Body of pancreas (tissue), 4 donors: ENCODE measurements around the gene PHACTR3. TPM values are rescaled to one million over a fixed set of nuclear protein-coding genes. Genes with fewer than 3 reads are reported as not detected.

ENCODE experiments used
- ATAC-seq: fragments of 150-250 bp; one replicate; pipeline ENCODE4 v1.9.1; 2016
- DNase-seq, 4 donors: peaks; one replicate each; pipeline ENCODE4 v3.0.0-alpha.2; 2019
- H3K27ac ChIP-seq, 4 donors: fragments of 200-600 bp; sonication (generic); 1 replicate in 3 of 4; 2 replicates in 1 of 4; pipeline versions ENCODE4 v1.5.1 to v1.6.1; 2016 to 2019; ENCODE audit warnings: mild to moderate bottlenecking in 1 of 4, mixed read lengths in 1 of 4, moderate library complexity in 1 of 4
- H3K27me3 ChIP-seq, 2 donors: fragments of 200-600 bp; sonication (generic); one replicate each; pipeline ENCODE4 v1.6.0; 2016; ENCODE audit warnings: mild to moderate bottlenecking in 1 of 2
- H3K36me3 ChIP-seq, 2 donors: fragments of 200-600 bp; sonication (generic); replicated peaks in 1 of 2; 2 replicates each; pipeline ENCODE4 v1.5.1; 2016; ENCODE audit warnings: low read depth in 2 of 2; ENCODE audit not compliant: insufficient read depth in 1 of 2
- H3K4me1 ChIP-seq: fragments of 200-600 bp; sonication (generic); one replicate; pipeline ENCODE4 v1.6.0; 2016
- H3K4me3 ChIP-seq, 2 donors: fragments of 200-600 bp; sonication (generic); 1 replicate in 1 of 2; 2 replicates in 1 of 2; pipeline ENCODE4 v1.5.1; 2016 to 2019
- H3K9me3 ChIP-seq, 3 donors: fragments of 200-600 bp; sonication (generic); 1 replicate in 2 of 3; 2 replicates in 1 of 3; pipeline ENCODE4 v1.5.1; 2016
- CTCF ChIP-seq, 7 experiments: fragments of 450-650 bp in 4 of 7; fragments of 200-600 bp in 3 of 7; sonication (generic) in 3 of 7; IDR thresholded peaks; one replicate each; pipeline ENCODE4 v1.5.1; 2016 to 2019; ENCODE audit warnings: antibody characterized with exemption in 7 of 7
- POLR2A ChIP-seq, 3 donors: fragments of 450-650 bp; IDR thresholded peaks; one replicate each; pipeline ENCODE4 v1.6.1; 2016; ENCODE audit warnings: antibody characterized with exemption in 3 of 3, mild to moderate bottlenecking in 2 of 3
- WGBS, 2 donors: methylation state at CpG; one replicate each; pipeline ENCODE4 v1.1.5; 2017; 5-methylcytosine and 5-hydroxymethylcytosine counted together
- intact Hi-C: fragments of 100-400 bp; cut with DNase I; formaldehyde crosslinking; loops from one replicate; pipeline ENCODE4 v1.15.1; 2023
- total RNA-seq, 2 donors: library from RNA; depleted of rRNA; stranded (reverse); fragments of >200 nt; gene quantifications; one replicate each; pipeline ENCODE4 v1.1.0, GENCODE V29; 2016

PHACTR3 gene
- total RNA-seq, 2 donors from 2014 or later, result 0.52 to 0.66 TPM

- no peaks in the 10 kb centered on the region for H3K27me3 ChIP-seq
- intact Hi-C loops, result no loop called here
- no peak overlapping the region for H3K4me3 ChIP-seq
- H3K27ac ChIP-seq, result no peak overlapping the region
- H3K36me3 ChIP-seq, result no peaks in the 10 kb centered on the region
- ATAC-seq (no peak), DNase-seq (no peak)
- no peaks in the 10 kb centered on the region for H3K4me1 ChIP-seq
- TF ChIP-seq POLR2A (IDR thresholded peaks at IDR 0.05) (no peak), CTCF (IDR thresholded peaks at IDR 0.05) (no peak)
- no peaks in the 10 kb centered on the region for H3K9me3 ChIP-seq
- WGBS, 2 donors, result 62 to 67% methylated on average over 12 of the region's 12 CpGs
Observed at GRCh38 chr20:59643615-59644061, 39.3 kb downstream of the PHACTR3 start.

DNA sequence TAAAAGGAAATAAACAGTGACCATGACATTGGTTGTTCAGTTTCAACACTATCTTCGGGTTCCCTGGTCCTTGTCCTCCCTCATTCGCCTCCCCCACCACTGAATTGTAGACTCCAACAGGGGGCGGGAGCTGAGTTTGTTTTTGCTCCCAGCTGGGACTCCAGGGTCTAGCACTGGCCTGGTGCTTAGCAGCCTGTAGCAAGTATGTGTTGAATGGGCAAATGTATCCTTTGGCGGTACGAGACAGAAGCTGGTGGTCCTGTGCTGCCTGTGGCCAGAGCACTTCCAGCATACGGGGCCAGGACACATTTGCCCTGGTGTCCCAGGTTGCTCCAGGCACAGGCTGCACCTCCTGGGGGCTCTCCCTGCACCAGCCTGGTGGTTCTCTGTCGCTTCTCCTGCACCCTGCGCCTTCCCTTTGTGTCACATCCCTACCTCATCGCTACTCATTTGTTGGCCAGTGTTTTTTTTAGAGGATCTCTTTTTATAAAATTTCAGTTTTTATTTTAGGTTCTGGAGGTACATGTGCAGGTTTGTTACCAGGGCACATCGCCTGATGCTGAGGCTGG lies 40.1 kb downstream of the PHACTR3 start:
- Histone ChIP-seq H3K27me3 (no peaks in the 10 kb centered on the region), H3K36me3 (no peaks in the 10 kb centered on the region), H3K4me3 (no peak overlapping the region), H3K4me1 (no peaks in the 10 kb centered on the region), H3K27ac (no peak overlapping the region), H3K9me3 (no peaks in the 10 kb centered on the region)
- intact Hi-C loops, result no loop called here
- TF ChIP-seq CTCF (IDR thresholded peaks at IDR 0.05) (no peak), POLR2A (IDR thresholded peaks at IDR 0.05) (no peak)
- WGBS, 2 donors, result 73 to 75% methylated on average over 10 of the region's 10 CpGs
- no peak for DNase-seq
- no peak for ATAC-seq

DNA sequence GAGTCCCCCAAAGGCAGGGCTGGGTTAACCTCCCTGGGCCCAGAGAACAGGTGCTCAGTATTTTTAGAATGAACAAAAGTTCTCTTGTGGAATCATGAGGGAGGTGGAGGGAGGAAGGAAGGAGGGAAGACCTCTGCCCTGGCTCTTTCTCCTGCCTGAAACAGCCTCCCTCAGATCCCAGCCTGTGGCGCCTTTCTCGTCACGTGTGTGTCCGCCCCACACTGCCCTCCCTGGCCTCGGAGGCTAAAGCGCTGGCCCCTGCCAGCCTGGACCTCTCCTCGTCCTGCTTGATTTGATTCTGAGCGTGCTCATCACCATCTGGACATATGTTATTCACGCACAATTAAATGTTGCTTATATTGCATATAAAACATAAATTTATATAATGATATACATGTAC lies 40.9 kb downstream of the PHACTR3 start:
- TF ChIP-seq CTCF (IDR thresholded peaks at IDR 0.05) (no peak), POLR2A (IDR thresholded peaks at IDR 0.05) (no peak)
- DNase-seq, result no peak
- WGBS, 2 donors, result 62 to 68% methylated on average over 9 of the region's 9 CpGs
- Histone ChIP-seq H3K4me3 (no peak overlapping the region), H3K27me3 (no peaks in the 10 kb centered on the region), H3K9me3 (no peaks in the 10 kb centered on the region), H3K36me3 (no peaks in the 10 kb centered on the region), H3K4me1 (no peaks in the 10 kb centered on the region), H3K27ac (no peak overlapping the region)
- ATAC-seq, result no peak
- intact Hi-C loops, result no loop called here

GRCh38 chr20:59645761-59646171 lies 41.4 kb downstream of the PHACTR3 start:
- Histone ChIP-seq H3K4me3 (no peak overlapping the region), H3K36me3 (no peaks in the 10 kb centered on the region), H3K27me3 (no peaks in the 10 kb centered on the region), H3K4me1 (no peaks in the 10 kb centered on the region), H3K27ac (no peak overlapping the region), H3K9me3 (no peaks in the 10 kb centered on the region)
- WGBS, 2 donors, result 49 to 55% methylated on average over 6 to 7 of the region's 7 CpGs
- no peak for TF ChIP-seq CTCF (IDR thresholded peaks at IDR 0.05)
- no peak for TF ChIP-seq POLR2A (IDR thresholded peaks at IDR 0.05)
- DNase-seq (no peak), ATAC-seq (no peak)
- intact Hi-C loops, result no loop called here

DNA sequence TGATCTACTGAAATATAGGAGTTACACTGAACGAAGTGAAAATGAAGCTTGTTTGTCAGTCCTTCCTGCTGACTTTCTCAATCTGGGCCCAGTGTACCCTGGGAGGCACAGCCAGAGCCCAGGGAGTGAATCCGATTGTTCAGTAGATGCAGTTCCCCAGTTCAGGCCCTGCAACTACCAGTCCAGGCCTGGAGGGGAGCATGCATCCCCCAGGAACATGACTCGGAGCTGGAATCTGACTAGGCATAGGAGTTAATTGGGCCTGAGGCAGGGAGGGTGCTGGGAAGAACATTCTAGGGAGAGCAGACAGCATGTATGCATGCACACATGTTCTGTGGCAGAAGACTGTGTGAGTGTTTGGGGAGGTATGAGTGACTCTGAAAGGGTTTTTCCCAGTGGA lies 42.1 kb downstream of the PHACTR3 start:
- ATAC-seq (no peak), DNase-seq (no peak)
- Histone ChIP-seq H3K36me3 (no peaks in the 10 kb centered on the region), H3K4me3 (no peak overlapping the region), H3K27ac (no peak overlapping the region), H3K9me3 (no peaks in the 10 kb centered on the region), H3K4me1 (no peaks in the 10 kb centered on the region), H3K27me3 (no peaks in the 10 kb centered on the region)
- intact Hi-C loops, result no loop called here
- 58 to 66% methylated on average over 3 of the region's 3 CpGs for WGBS, 2 donors
- TF ChIP-seq CTCF (IDR thresholded peaks at IDR 0.05) (no peak), POLR2A (IDR thresholded peaks at IDR 0.05) (no peak)
